Hypothalamus (tissue), 51 donors: ENCODE results near the gene WDR45B.

Source experiments
- DNase-seq, 51 donors: peaks; one replicate each; lab custom pipeline; 2025; lab: John Stamatoyannopoulos, UW

The WDR45B gene

GRCh38 chr17:82633343-82633742, 14.9 kb downstream of the WDR45B start:
- DNase-seq, result no peak

- no peak for DNase-seq
Observed at GRCh38 chr17:82632451-82632850, 15.8 kb downstream of the WDR45B start.

GRCh38 chr17:82631544-82631943, 16.7 kb downstream of the WDR45B start:
- no peak for DNase-seq

GRCh38 chr17:82630212-82630611, 18.0 kb downstream of the WDR45B start:
- DNase-seq, result no peak

- DNase-seq, result no peak
Observed at GRCh38 chr17:82629748-82630147, 18.5 kb downstream of the WDR45B start.

GRCh38 chr17:82627405-82627804, 20.8 kb downstream of the WDR45B start:
- no peak for DNase-seq

- DNase-seq, result no peak
Observed at GRCh38 chr17:82623707-82624106, 24.5 kb downstream of the WDR45B start.

- DNase-seq, result no peak
Observed at GRCh38 chr17:82619641-82620040, 28.6 kb downstream of the WDR45B start.

- no peak for DNase-seq
Observed at GRCh38 chr17:82619211-82619610, 29.0 kb downstream of the WDR45B start.

GRCh38 chr17:82616021-82616711, 32.1 kb downstream of the WDR45B start:
- DNase-seq, result no peak

- DNase-seq, result no peak
Observed at GRCh38 chr17:82615084-82616020, 32.9 kb downstream of the WDR45B start.

- no peak for DNase-seq
Observed at GRCh38 chr17:82614095-82614631, 34.1 kb downstream of the WDR45B start.

- no peak for DNase-seq
Observed at GRCh38 chr17:82613283-82614094, 34.8 kb downstream of the WDR45B start.

GRCh38 chr17:82611140-82612058, 36.8 kb downstream of the WDR45B start:
- no peak for DNase-seq

- DNase-seq, result no peak
Observed at GRCh38 chr17:82609655-82610054, 38.6 kb downstream of the WDR45B start.

- peak in 1 of 51 donors; percentile 6 for DNase-seq
Observed at GRCh38 chr17:82608816-82609215, 39.4 kb downstream of the WDR45B start.

- DNase-seq, result no peak
Observed at GRCh38 chr17:82605939-82606600, 42.2 kb downstream of the WDR45B start.

GRCh38 chr17:82604532-82604931, 43.7 kb downstream of the WDR45B start:
- DNase-seq, result no peak

GRCh38 chr17:82603981-82604448, 44.2 kb downstream of the WDR45B start:
- peak in 38 of 51 donors; percentile 8 to 74 (median 50) for DNase-seq
